Activated naive CD4-positive, alpha-beta T cell treated with anti-CD3 and anti-CD28 coated beads for 36 hours (primary cell): ENCODE data around the gene CDK10. TPM values are rescaled to one million over a fixed set of nuclear protein-coding genes. Genes with fewer than 3 reads are reported as not detected.

ENCODE experiments used
- CTCF ChIA-PET: fragments of 350-600 bp; sonication (Branson Sonifier 250); formaldehyde crosslinking; loops from one replicate; lab custom pipeline; 2021; ENCODE audit warnings: antibody characterized with exemption; lab: Charles Lee
- DNase-seq: peaks from one replicate; pipeline ENCODE4 v3.0.0-alpha.2; 2020
- H3K27ac Mint-ChIP-seq: one replicate; pipeline ENCODE4 v1.8.0; 2021; ENCODE audit warnings: mild to moderate bottlenecking, mixed read lengths
- H3K27me3 Mint-ChIP-seq: one replicate; pipeline ENCODE4 v1.8.0; 2021; ENCODE audit warnings: low read depth, mixed read lengths
- H3K36me3 Mint-ChIP-seq: one replicate; pipeline ENCODE4 v1.8.0; 2021; ENCODE audit warnings: low read depth, mixed read lengths
- H3K4me1 Mint-ChIP-seq: one replicate; pipeline ENCODE4 v1.8.0; 2021; ENCODE audit warnings: low read depth, mixed read lengths
- H3K4me3 Mint-ChIP-seq: one replicate; pipeline ENCODE4 v1.8.0; 2021; ENCODE audit warnings: mild to moderate bottlenecking, moderate library complexity, mixed read lengths
- H3K9me3 Mint-ChIP-seq: one replicate; pipeline ENCODE4 v1.8.0; 2021; ENCODE audit warnings: mixed read lengths
- intact Hi-C: fragments of 100-400 bp; cut with micrococcal nuclease; formaldehyde crosslinking; loops from one replicate; pipeline ENCODE4 v1.15.1; 2023
- total RNA-seq, 2 experiments: library from RNA; stranded (reverse); gene quantifications; one replicate each; pipeline ENCODE4 v1.2.3, GENCODE V29; 2021

Gene CDK10
- total RNA-seq, 2 experiments from 2014 or later: 128 to 158 TPM

DNA sequence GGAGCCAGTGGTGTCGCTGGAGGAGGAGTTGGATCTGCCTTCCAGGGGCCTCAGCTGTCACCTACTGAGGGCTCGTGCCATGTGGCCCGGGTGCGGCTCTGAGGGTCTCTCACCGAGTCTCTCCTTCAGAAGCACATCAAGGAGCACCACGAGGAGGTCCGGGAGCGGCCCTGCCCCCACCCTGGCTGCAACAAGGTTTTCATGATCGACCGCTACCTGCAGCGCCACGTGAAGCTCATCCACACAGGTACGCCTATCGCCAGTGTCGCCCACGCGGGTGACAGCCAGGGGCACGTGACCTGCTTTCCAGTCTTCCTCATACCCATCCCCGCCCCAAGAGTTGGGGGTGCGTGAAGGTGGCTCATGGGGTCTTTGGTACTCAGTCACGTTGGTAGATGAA, 47.3 kb downstream of the CDK10 start:
- intact Hi-C loops: no loop called here
- DNase-seq: no peak
- Mint-ChIP-seq H3K36me3 (peaks cover 54% of the 10 kb centered on the region), H3K9me3 (no peaks in the 10 kb centered on the region), H3K4me1 (peaks cover 29% of the 10 kb centered on the region), H3K4me3 (no peak overlapping the region), H3K27ac (no peak overlapping the region), H3K27me3 (no peaks in the 10 kb centered on the region)
- CTCF ChIA-PET: interaction anchor here (0.6 kb wide), 2 partner anchors 58 to 70 kb away, joined by 3 to 4 read pairs; no protein-coding TSS in a partner anchor

DNA sequence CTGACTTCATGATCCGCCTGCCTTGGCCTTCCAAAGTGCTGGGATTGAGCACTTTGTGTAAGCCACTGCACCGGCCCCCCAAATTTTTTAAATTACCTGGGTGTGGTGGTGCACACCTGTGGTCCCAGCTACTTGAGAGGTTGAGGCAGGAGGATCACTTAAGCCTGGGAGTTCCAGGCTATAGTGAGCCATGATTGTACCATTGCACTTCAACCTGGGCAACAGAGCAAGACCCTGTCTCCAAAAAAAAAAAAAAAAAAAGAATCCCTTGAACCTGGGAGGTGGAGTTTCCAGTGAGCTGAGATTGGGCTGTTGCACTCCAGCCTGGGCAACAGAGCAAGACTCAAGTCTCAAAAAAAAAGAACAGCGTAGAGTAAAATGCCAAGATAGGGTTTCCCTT, 50.1 kb downstream of the CDK10 start:
- intact Hi-C loops: loop anchor here (2.0 kb wide), 1 partner anchor 14 kb away; no protein-coding TSS in a partner anchor
- Mint-ChIP-seq H3K4me3 (no peak overlapping the region), H3K9me3 (no peaks in the 10 kb centered on the region)

DNA sequence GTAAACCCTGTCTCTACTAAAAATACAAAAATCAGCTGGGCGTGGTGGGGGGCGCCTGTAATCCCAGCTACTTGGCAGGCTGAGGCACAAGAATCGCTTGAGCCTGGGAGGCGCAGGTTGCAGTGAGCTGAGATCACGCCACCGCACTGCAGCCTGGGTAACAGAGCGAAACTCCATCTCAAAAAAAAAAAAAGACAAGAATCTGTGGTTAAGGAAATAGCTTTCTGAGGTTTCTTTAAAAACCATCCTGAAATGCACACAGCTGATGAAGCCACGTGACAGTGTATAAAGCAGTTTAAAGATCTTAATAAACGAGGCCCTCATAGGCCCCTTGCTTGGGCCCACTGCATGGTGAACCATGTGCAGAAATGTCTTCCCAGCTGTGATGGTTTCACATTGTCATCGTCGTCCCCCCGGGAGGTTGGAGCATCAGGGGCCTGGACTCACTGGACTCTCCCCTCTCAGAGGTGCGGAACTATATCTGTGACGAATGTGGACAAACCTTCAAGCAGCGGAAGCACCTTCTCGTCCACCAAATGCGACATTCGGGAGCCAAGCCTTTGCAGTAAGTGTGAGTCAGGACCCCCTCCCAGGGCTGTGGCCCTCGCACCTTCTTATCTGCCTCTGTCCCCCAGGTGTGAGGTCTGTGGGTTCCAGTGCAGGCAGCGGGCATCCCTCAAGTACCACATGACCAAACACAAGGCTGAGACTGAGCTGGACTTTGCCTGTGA, 51.0 kb downstream of the CDK10 start:
- peak; percentile 64 for DNase-seq
- CTCF ChIA-PET: interaction anchor here (0.7 to 1.2 kb wide), 5 partner anchors 10 to 37 kb away, joined by 3 to 4 read pairs (median 3); no protein-coding TSS in a partner anchor
- Mint-ChIP-seq H3K4me1 (peaks cover 22% of the 10 kb centered on the region), H3K27ac (peak overlapping the region; percentile 78), H3K4me3 (no peak overlapping the region), H3K27me3 (no peaks in the 10 kb centered on the region), H3K36me3 (peaks cover 49% of the 10 kb centered on the region), H3K9me3 (no peaks in the 10 kb centered on the region)
- intact Hi-C loops: loop anchor here (1.0 to 2.0 kb wide), 2 partner anchors 15 to 35 kb away; no protein-coding TSS in a partner anchor

More for the DNA sequence above, 50.1 kb downstream of the CDK10 start:
- CTCF ChIA-PET: interaction anchor here (0.6 to 1.2 kb wide), 3 partner anchors 14 to 76 kb away, joined by 3 to 4 read pairs (median 3); no protein-coding TSS in a partner anchor
- DNase-seq: no peak
- peaks cover 52% of the 10 kb centered on the region for H3K36me3 Mint-ChIP-seq
- peak overlapping the region; percentile 78 for H3K27ac Mint-ChIP-seq
- no peaks in the 10 kb centered on the region for H3K27me3 Mint-ChIP-seq
- H3K4me1 Mint-ChIP-seq: peaks cover 29% of the 10 kb centered on the region

DNA sequence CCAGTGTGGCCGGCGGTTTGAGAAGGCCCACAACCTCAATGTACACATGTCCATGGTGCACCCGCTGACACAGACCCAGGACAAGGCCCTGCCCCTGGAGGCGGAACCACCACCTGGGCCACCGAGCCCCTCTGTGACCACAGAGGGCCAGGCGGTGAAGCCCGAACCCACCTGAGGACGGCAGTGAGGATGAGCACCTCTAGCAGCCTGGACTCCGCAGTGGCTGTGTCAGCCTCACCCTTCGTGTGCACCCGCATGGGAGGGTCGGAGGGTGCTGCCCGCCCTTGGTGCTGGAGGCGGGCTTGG, 51.5 kb downstream of the CDK10 start:
- H3K27ac Mint-ChIP-seq: no peak overlapping the region
- H3K27me3 Mint-ChIP-seq: no peaks in the 10 kb centered on the region
- peaks cover 22% of the 10 kb centered on the region for H3K4me1 Mint-ChIP-seq
- no peak for DNase-seq
- H3K36me3 Mint-ChIP-seq: peaks cover 52% of the 10 kb centered on the region
- intact Hi-C loops: no loop called here
- H3K4me3 Mint-ChIP-seq: no peak overlapping the region
- CTCF ChIA-PET: interaction anchor here (1.1 kb wide), 2 partner anchors 32 to 123 kb away, joined by 3 read pairs; no protein-coding TSS in a partner anchor
- H3K9me3 Mint-ChIP-seq: no peaks in the 10 kb centered on the region

DNA sequence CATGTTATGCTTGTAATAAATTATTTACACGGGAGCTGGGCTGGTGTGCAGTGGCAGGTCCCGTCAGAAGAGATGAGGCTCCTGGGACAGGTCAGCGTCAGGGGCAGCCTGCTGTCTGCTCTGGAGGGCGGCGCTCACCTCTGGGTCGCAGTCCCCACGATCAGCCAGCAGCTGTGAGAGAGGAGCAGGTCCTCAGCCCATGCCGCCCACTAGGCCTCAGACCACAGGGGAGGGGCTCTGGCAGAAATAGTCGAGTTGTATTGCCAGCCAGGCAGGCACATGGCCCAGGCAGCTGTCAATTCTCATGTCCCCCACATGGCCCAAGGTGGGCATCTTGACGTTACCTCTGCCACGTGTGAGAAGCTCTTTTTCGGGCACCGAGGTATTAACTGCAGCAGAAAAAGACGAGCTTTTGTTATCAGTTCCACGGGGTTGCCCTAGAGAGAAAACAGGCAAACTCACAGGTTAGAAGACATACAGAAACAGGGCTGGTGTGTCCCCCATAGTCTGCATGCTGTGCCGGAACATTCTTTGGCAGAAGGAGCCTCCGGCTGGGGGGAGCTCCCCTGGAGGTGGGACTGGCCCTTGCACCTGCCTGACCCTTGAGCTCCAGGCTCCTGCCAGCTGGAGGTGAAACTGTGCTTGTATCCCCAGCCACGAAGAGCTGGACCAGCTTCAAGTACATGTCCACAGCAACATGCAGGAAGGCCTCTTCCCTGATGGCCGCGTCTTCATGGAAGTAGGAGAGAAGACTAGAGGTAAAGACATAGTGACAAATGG, 52.2 kb downstream of the CDK10 start:
- intact Hi-C loops: no loop called here
- Mint-ChIP-seq H3K4me1 (peaks cover 22% of the 10 kb centered on the region), H3K27me3 (no peaks in the 10 kb centered on the region), H3K36me3 (peaks cover 54% of the 10 kb centered on the region), H3K27ac (no peak overlapping the region), H3K9me3 (no peaks in the 10 kb centered on the region), H3K4me3 (no peak overlapping the region)
- CTCF ChIA-PET: interaction anchor here (1.1 kb wide), 1 partner anchor 122 kb away, joined by 3 read pairs; no protein-coding TSS in a partner anchor
- no peak for DNase-seq

DNA sequence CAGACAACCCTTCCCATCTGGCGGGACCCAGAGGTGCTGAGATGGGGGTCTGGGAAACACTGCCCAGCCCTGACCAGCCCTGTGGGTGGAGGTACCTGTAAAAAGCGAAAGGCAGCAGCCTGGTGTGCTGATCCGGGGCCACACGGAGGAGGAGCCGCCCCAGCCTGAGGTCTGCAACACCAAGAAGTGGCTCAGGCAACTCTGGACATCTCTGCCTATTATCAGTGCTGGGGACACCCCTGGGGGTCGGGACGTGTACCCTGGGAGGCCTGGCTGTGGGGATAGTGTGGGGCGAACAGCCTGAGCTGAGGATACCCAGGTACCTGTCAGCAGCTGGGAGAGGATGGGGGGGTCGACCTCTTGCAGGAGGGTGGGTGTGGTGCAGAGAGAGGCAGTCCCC, 52.9 kb downstream of the CDK10 start:
- Mint-ChIP-seq H3K27ac (no peak overlapping the region), H3K36me3 (peaks cover 52% of the 10 kb centered on the region), H3K4me3 (no peak overlapping the region), H3K27me3 (no peaks in the 10 kb centered on the region), H3K9me3 (no peaks in the 10 kb centered on the region), H3K4me1 (peaks cover 18% of the 10 kb centered on the region)
- intact Hi-C loops: no loop called here
- no peak for DNase-seq
- CTCF ChIA-PET: interaction anchor here (1.1 kb wide), 1 partner anchor 122 kb away, joined by 3 read pairs; no protein-coding TSS in a partner anchor

DNA sequence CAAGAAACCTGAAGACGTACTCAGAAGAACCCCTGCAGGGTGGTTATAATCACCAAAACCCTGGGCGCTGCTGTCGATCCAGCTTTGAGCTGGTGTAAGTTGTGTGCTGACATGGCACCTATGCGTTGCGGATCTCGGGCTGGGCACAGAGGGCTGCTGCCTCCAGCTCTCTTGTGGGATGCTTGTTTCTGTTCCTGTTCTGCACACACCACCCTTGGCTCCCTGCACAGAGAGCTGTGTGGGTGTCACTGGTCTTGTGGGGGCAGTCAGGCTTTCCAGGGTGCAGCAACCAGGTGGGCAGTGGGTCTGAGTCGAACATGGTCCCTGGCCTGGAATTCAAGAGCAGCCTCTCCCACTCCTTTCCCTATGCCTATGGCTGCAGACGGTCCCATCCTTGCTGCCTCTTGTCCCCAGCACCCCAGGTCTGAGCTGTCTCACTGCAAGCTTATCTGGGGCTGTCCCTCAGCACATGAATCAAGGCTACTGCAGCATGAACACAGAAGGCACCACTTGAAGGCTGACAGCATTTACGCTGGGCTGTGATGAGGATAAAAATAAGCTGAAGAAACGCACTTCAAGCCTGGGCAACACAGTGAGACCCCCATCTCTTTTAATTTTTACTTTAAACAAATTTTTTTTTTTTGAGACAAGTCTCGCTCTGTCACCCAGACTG, 55.0 kb downstream of the CDK10 start:
- CTCF ChIA-PET: interaction anchor here (1.0 to 2.0 kb wide), 2 partner anchors 10 to 37 kb away, joined by 3 to 6 read pairs; no protein-coding TSS in a partner anchor
- Mint-ChIP-seq H3K4me3 (no peak overlapping the region), H3K36me3 (peaks cover 39% of the 10 kb centered on the region), H3K4me1 (peaks cover 18% of the 10 kb centered on the region), H3K9me3 (no peaks in the 10 kb centered on the region), H3K27me3 (no peaks in the 10 kb centered on the region), H3K27ac (peak overlapping the region; percentile 12)
- no peak for DNase-seq
- intact Hi-C loops: no loop called here

DNA sequence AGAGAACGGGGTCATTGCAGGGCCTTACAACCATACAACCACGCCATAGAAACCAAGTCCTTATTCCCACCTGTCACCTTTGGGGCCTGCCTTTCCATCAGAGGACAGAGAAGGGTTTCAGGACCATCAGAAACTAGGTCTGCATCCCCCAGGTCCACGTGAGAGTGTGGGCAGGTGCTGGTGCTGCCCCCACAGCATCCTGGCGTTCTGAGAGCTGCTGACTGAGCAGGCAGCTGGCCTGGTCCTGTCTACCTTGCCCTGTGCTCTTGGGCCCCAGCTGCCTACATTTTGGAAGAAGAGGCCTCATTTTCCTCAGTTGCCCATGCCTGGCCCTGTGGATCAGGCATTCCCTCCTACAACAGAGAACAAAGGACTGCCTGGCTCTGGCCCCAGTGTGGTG, 56.5 kb downstream of the CDK10 start:
- H3K4me3 Mint-ChIP-seq: no peak overlapping the region
- no peaks in the 10 kb centered on the region for H3K27me3 Mint-ChIP-seq
- intact Hi-C loops: no loop called here
- H3K9me3 Mint-ChIP-seq: no peaks in the 10 kb centered on the region
- no peak for DNase-seq
- CTCF ChIA-PET: interaction anchor here (1.3 to 2.0 kb wide), 2 partner anchors 9 to 37 kb away, joined by 5 to 6 read pairs; no protein-coding TSS in a partner anchor
- H3K27ac Mint-ChIP-seq: no peak overlapping the region
- peaks cover 5% of the 10 kb centered on the region for H3K4me1 Mint-ChIP-seq
- peaks cover 34% of the 10 kb centered on the region for H3K36me3 Mint-ChIP-seq

DNA sequence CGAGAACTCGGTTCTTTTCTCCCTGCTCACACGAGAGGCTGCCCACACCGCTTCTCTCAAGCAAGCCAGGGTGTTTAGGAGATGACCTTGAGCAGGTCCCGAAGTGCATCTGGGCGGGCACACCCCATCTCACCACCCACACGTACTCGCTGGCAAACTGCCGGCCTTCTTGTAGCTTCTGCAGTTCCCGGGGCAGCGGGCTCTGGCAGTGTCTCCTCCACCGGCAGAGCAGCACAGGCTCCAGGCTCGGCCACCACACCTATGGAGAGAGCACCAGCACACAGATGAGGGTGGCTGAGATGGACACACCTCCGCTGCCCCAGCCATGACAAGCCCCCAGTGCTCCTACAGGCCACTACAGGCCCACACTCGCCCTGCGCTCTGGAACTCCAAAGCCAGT, 58.3 kb downstream of the CDK10 start:
- peaks cover 9% of the 10 kb centered on the region for H3K4me1 Mint-ChIP-seq
- intact Hi-C loops: no loop called here

More for the DNA sequence above, 58.3 kb downstream of the CDK10 start:
- Mint-ChIP-seq H3K36me3 (peaks cover 31% of the 10 kb centered on the region), H3K4me3 (no peak overlapping the region), H3K9me3 (no peaks in the 10 kb centered on the region), H3K27me3 (no peaks in the 10 kb centered on the region), H3K27ac (no peak overlapping the region)
- CTCF ChIA-PET: interaction anchor here (1.3 kb wide), 1 partner anchor 165 kb away, joined by 3 read pairs; no protein-coding TSS in a partner anchor
- no peak for DNase-seq

Other genes with a start within 250 kb of the CDK10 start
- gene ANKRD11, start 196.1 kb upstream of the CDK10 start, total RNA-seq: 100 to 1,000 TPM; 174 to 177 TPM
- gene SPG7, start 178.3 kb upstream of the CDK10 start, total RNA-seq: 10 to 100 TPM; 62.4 to 67.7 TPM
- 1,000 to 10,000 TPM; 3,875 to 3,899 TPM for gene RPL13, start 126.0 kb upstream of the CDK10 start, total RNA-seq
- gene CPNE7, start 110.9 kb upstream of the CDK10 start, total RNA-seq: 1 to 10 TPM; 6.4 to 9.0 TPM
- gene DPEP1, start 73.0 kb upstream of the CDK10 start, total RNA-seq: not detected
- 10 to 100 TPM; 46.8 to 48.4 TPM for gene CHMP1A, start 29.0 kb upstream of the CDK10 start, total RNA-seq
- 1 to 10 TPM; 6.5 to 7.0 TPM for gene SPATA33, start 28.9 kb upstream of the CDK10 start, total RNA-seq
- 1 to 10 TPM in 1 of 2 experiments, under 1 TPM in 1; 0.93 to 1.2 TPM for gene SPATA2L, start 15.0 kb downstream of the CDK10 start, total RNA-seq
- gene VPS9D1, start 34.2 kb downstream of the CDK10 start, total RNA-seq: 1 to 10 TPM in 1 of 2 experiments, under 1 TPM in 1; 0.91 to 1.4 TPM
- 10 to 100 TPM; 19.8 to 25.3 TPM for gene ZNF276, start 34.8 kb downstream of the CDK10 start, total RNA-seq
- 10 to 100 TPM; 85.5 to 96.7 TPM for gene FANCA, start 130.0 kb downstream of the CDK10 start, total RNA-seq
- gene SPIRE2, start 141.8 kb downstream of the CDK10 start, total RNA-seq: under 1 TPM; 0.26 to 0.44 TPM
- gene TCF25, start 186.9 kb downstream of the CDK10 start, total RNA-seq: 100 to 1,000 TPM; 108 to 109 TPM
- under 1 TPM; 0.45 to 0.49 TPM for gene MC1R, start 232.2 kb downstream of the CDK10 start, total RNA-seq
- gene TUBB3, start 236.7 kb downstream of the CDK10 start, total RNA-seq: under 1 TPM; 0.20 to 0.38 TPM